SK-N-SH treated with all-trans-retinoic acid at 6 μM for 48 hours (cell line): ENCODE data around the gene SELP.

Experiments
- RARB ChIP-seq: fragments of 250-450 bp; sonication (Bioruptor Pico); IDR thresholded peaks from 2 replicates; pipeline ENCODE4 v1.8.0; 2021; ENCODE audit warnings: mild to moderate bottlenecking, moderate library complexity
- ZFP30 ChIP-seq: fragments of 450-650 bp; formaldehyde crosslinking; IDR thresholded peaks from 2 replicates; pipeline ENCODE4 v1.5.0; 2022; ENCODE audit warnings: mild to moderate bottlenecking, moderate library complexity
- TF ChIP-seq, protein P1 (sequence below): fragments of 250-450 bp; sonication (Bioruptor Pico); IDR thresholded peaks from 2 replicates; pipeline ENCODE4 v1.5.1; 2021; ENCODE audit warnings: mild to moderate bottlenecking, moderate library complexity
- TF ChIP-seq, protein P2 (sequence below): fragments of 250-450 bp; sonication (Bioruptor Pico); IDR thresholded peaks from 2 replicates; pipeline ENCODE4 v1.5.0; 2020; ENCODE audit warnings: mild to moderate bottlenecking, moderate library complexity

DNA sequence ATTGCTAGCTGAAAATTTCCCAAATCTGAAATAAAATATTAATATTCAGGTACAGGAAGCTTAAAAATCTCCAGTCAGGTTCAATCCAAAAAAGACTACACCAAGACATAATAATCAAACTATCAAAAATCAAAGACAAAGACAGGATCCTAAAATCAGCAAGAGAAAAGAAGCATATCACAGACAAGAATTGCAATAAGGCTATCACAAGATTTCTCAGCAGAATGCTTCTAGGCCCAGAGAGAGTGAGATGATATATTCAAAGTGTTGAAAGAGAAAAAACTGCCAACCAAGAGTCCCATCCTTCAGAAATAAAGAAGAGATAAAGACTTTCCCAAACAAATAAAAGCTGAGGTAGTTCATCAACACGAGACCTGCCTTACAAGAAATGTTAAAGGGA, 5.0 kb upstream of the SELP start:
- TF ChIP-seq, protein P1, sequence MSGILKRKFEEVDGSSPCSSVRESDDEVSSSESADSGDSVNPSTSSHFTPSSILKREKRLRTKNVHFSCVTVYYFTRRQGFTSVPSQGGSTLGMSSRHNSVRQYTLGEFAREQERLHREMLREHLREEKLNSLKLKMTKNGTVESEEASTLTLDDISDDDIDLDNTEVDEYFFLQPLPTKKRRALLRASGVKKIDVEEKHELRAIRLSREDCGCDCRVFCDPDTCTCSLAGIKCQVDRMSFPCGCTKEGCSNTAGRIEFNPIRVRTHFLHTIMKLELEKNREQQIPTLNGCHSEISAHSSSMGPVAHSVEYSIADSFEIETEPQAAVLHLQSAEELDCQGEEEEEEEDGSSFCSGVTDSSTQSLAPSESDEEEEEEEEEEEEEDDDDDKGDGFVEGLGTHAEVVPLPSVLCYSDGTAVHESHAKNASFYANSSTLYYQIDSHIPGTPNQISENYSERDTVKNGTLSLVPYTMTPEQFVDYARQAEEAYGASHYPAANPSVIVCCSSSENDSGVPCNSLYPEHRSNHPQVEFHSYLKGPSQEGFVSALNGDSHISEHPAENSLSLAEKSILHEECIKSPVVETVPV (CRISPR knock-in tag): no peak
- TF ChIP-seq RARB: no peak
- no peak for TF ChIP-seq ZFP30
- TF ChIP-seq, protein P2, sequence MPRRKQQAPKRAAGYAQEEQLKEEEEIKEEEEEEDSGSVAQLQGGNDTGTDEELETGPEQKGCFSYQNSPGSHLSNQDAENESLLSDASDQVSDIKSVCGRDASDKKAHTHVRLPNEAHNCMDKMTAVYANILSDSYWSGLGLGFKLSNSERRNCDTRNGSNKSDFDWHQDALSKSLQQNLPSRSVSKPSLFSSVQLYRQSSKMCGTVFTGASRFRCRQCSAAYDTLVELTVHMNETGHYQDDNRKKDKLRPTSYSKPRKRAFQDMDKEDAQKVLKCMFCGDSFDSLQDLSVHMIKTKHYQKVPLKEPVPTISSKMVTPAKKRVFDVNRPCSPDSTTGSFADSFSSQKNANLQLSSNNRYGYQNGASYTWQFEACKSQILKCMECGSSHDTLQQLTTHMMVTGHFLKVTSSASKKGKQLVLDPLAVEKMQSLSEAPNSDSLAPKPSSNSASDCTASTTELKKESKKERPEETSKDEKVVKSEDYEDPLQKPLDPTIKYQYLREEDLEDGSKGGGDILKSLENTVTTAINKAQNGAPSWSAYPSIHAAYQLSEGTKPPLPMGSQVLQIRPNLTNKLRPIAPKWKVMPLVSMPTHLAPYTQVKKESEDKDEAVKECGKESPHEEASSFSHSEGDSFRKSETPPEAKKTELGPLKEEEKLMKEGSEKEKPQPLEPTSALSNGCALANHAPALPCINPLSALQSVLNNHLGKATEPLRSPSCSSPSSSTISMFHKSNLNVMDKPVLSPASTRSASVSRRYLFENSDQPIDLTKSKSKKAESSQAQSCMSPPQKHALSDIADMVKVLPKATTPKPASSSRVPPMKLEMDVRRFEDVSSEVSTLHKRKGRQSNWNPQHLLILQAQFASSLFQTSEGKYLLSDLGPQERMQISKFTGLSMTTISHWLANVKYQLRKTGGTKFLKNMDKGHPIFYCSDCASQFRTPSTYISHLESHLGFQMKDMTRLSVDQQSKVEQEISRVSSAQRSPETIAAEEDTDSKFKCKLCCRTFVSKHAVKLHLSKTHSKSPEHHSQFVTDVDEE: no peak
